ENCODE results near the gene GPS1.

Gene GPS1

DNA sequence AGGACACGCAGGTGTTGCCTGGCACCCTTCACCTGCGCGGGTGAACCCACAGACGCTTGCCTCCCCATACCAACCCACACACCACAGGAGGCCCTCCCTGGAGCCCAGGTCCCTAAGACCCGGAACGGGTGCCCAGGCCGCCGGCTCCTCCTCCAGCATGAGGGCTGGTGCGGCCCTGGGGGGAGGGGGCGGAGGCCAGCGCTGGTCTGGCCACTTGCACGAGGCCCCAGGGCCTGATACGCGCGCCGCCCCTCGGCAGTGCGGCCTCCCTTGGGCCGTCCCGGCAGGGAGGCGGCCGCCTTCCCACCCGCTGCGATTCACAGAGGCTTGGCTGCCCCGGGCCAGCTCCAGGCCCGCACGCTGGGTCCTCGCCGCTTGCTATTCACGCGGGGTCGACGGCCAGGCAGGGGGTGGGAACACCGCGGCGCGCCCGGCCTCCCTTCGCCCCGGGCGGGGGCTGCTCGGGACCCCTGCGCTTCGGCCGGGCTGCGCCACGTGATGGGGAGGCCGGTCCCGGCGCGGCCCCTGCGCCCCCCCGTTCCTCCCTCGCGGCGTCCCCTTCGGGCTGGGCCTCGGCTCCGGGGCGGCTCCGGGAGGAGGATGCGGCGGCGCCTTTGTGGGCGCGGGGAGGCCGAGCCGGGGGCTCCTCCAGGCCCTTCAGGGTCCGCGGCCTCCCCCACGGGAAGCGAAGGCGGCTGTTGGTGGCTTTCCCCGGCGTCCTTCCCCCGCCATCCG is 45.7 kb downstream of the GPS1 start:
- H3K4me3 ChIP-seq (ENCODE audit: low read depth, low read length) = peak overlapping the region; percentile 66
- peak; percentile 50 for DNase-seq (ENCODE audit: low read depth, low spot score)
- TF ChIP-seq, protein P1, sequence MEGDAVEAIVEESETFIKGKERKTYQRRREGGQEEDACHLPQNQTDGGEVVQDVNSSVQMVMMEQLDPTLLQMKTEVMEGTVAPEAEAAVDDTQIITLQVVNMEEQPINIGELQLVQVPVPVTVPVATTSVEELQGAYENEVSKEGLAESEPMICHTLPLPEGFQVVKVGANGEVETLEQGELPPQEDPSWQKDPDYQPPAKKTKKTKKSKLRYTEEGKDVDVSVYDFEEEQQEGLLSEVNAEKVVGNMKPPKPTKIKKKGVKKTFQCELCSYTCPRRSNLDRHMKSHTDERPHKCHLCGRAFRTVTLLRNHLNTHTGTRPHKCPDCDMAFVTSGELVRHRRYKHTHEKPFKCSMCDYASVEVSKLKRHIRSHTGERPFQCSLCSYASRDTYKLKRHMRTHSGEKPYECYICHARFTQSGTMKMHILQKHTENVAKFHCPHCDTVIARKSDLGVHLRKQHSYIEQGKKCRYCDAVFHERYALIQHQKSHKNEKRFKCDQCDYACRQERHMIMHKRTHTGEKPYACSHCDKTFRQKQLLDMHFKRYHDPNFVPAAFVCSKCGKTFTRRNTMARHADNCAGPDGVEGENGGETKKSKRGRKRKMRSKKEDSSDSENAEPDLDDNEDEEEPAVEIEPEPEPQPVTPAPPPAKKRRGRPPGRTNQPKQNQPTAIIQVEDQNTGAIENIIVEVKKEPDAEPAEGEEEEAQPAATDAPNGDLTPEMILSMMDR (IDR thresholded peaks at IDR 0.05; ENCODE audit: low read depth, low read length) = no peak
- in situ Hi-C loops (cut with HindIII; ENCODE audit: low sequenced_read_pairs) = no loop called here

DNA sequence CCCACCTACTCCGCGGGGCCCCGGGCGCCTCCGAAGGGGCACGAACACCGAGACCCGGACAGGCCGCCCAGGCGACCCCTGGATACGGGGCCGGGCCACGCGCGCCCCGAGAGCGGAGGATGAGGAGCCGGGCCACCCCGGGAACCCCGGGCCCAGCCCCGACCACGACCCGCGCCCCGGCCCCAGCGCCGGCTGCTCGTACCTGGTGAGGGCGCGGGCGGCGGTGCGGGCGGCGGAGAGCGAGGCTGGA is 46.1 kb downstream of the GPS1 start:
- in situ Hi-C loops (cut with HindIII; ENCODE audit: low sequenced_read_pairs) = no loop called here
- TF ChIP-seq, protein P1 (IDR thresholded peaks at IDR 0.05; ENCODE audit: low read depth, low read length) = no peak
- peak overlapping the region; percentile 66 for H3K4me3 ChIP-seq (ENCODE audit: low read depth, low read length)
- DNase-seq (ENCODE audit: low read depth, low spot score) = no peak

DNA sequence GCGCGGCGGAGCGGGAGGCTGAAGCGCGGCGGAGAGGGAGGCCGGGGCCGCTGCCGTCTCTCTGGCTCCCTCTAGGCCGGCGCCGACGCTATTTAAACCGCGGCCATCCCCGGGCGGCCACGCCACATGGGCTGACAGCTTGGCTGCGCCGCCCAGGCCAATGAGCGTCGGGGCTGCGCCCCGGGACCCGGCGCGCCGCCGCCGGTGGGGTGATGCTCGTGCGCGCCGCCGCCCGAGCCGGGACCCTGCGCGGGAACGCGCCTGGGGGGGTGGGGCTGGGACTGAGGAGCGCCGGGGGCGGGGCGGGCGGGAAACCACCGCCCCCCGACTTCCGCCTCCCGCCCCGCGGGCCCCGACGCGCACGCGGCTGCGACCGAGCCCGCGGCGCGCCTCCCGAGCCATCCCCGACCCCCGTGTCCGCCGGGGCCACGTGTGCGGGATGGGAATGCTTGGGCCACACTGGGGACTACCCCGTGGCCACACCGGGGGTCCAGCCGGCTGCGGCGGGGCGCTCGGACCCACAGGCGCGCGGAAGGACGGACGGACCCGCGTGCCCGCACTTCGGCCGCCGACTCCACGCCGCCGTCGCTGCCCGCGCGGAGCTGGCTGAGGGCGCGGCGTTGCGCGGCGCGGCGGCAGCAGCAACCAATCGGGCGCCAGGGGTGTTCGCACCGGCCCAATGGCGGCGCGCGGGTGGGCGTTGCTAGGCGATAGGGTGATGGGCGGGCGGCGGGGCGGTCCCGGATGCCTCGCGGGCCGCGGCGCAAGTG is 46.7 kb downstream of the GPS1 start, which contains the start of gene FASN:
Gene FASN (minus strand): TSS at position 68 of the 770 bp plus-strand sequence. CDS start 1,791 bp downstream, outside the sequence.
- DNase-seq (ENCODE audit: low read depth, low spot score) = peak; percentile 97
- TF ChIP-seq, protein P1 (IDR thresholded peaks at IDR 0.05; ENCODE audit: low read depth, low read length) = peak; percentile 45
- in situ Hi-C loops (cut with HindIII; ENCODE audit: low sequenced_read_pairs) = no loop called here
- H3K4me3 ChIP-seq (ENCODE audit: low read depth, low read length) = peak within 1 kb of the TSS; percentile 66

GRCh38 chr17:82098939-82099763 is 47.5 kb downstream of the GPS1 start:
- peak overlapping the region; percentile 39 for H3K4me3 ChIP-seq (ENCODE audit: low read depth, low read length)
- in situ Hi-C loops (cut with HindIII; ENCODE audit: low sequenced_read_pairs) = no loop called here
- TF ChIP-seq, protein P1 (IDR thresholded peaks at IDR 0.05; ENCODE audit: low read depth, low read length) = no peak
- DNase-seq (ENCODE audit: low read depth, low spot score) = no peak

DNA sequence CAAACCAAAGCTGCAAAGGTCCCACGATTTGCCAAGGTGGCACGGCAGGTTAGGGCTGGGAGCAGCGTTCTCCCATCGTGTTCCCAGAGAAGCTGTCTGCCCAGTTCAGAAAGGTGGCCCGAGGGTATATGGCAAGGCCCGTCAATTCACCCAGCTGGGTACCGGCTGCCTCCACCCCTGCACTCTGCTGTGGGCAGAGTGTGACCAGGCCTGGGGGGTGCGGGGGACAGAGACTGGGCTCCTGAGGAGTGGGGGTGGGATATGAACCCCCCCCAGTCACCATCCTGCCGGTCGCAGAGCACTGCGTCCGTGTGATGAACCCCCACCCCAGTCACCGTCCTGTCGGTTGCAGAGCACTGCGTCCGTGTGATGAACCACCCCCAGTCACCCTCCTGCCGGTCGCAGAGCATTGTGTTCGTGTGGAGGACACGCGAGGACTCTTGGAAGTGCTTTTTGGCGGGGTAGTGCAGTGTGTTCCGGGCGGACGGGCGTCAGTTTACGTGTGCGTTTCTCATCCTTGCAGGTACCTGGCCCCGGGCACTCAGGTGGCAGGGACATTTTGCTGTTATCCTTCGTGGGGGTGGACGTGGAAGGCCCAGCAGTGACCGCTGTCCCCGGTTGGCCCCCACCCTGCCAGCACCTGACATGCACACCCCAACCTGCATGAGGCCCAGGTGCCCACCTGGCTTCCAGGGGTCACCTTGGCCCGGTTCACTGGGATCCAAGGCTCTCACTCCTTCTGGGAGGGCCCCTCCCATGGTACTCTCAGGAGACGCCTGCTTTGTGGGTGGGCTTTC is 49.0 kb downstream of the GPS1 start:
- H3K4me3 ChIP-seq (ENCODE audit: low read depth, low read length) = no peak overlapping the region
- in situ Hi-C loops (cut with HindIII; ENCODE audit: low sequenced_read_pairs) = no loop called here
- no peak for DNase-seq (ENCODE audit: low read depth, low spot score)
- TF ChIP-seq, protein P1 (IDR thresholded peaks at IDR 0.05; ENCODE audit: low read depth, low read length) = no peak

DNA sequence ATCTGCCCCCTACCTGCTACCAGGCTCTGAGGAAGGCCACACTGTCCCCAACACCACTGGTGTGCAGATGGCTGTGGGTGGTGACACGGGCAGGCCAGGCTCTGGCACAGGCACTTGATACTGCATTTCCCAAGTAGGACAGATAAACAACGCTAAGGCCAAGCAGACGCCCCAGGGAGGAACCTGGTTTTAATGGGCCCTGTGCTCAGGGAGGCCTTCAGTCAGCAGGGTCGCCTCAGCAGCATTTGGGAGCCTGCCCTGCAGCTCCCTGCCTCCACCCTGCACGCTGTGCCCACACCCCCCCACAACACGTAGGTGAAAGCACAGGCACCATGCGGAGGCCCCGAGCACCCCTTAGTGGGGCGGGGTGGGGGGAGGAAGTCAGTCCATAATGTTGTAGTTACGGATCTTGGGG is 49.6 kb downstream of the GPS1 start:
- DNase-seq (ENCODE audit: low read depth, low spot score) = no peak
- no peak overlapping the region for H3K4me3 ChIP-seq (ENCODE audit: low read depth, low read length)
- in situ Hi-C loops (cut with HindIII; ENCODE audit: low sequenced_read_pairs) = no loop called here
- TF ChIP-seq, protein P1 (IDR thresholded peaks at IDR 0.05; ENCODE audit: low read depth, low read length) = no peak

Measured in astrocyte of the spinal cord (primary cell).